HepG2 (cell line): Measurements from ENCODE around the gene NOS1AP. TPM values are rescaled to one million over a fixed set of nuclear protein-coding genes. Genes with fewer than 3 reads are reported as not detected.

Source experiments
- ATAC-seq: fragments of 200-7000 bp; cut with Tn5 transposase; 3 replicates; pipeline ENCODE4 v1.9.1; 2020; ENCODE audit warnings: mild to moderate bottlenecking, moderate library complexity
- BruUV-seq: library from RNA; stranded (reverse); fragments of 400-500 nt; replicated peaks from 2 replicates; lab custom pipeline; 2021; lab: Mats Ljungman, UMichigan
- CTCF ChIA-PET: fragments of 300-600 bp; formaldehyde crosslinking; extraction: SDS; loops from one replicate; lab custom pipeline; 2021; ENCODE audit warnings: low total read pairs, inconsistent platforms, low intra/inter-chr PET ratio; lab: Yijun Ruan, JAX
- POLR2A ChIA-PET: fragments of 350-600 bp; sonication (Branson Sonifier 250); formaldehyde crosslinking; loops from one replicate; lab custom pipeline; 2020; ENCODE audit warnings: antibody characterized with exemption, inconsistent platforms; lab: Yijun Ruan, JAX
- DNase-seq: peaks from one replicate; pipeline ENCODE4 v3.0.0-alpha.2; 2015; ENCODE audit warnings: low spot score
- FAIRE-seq: peaks from 3 replicates; lab custom pipeline; 2011; peaks lifted over from hg19 to GRCh38; lab: Jason Lieb, UNC
- H2AFZ ChIP-seq: one replicate; pipeline ENCODE4 v1.6.1; 2011; ENCODE audit warnings: low read length, inconsistent platforms
- H3K27ac ChIP-seq: fragments of 300-600 bp; 3 replicates; pipeline ENCODE4 v1.8.0; 2011; ENCODE audit warnings: mixed run types, mild to moderate bottlenecking, mixed read lengths, low read length, inconsistent platforms; ENCODE audit not compliant: insufficient read depth; ENCODE audit errors: extremely low read length
- H3K27me3 ChIP-seq, 2 experiments: fragments of 200-600 bp in 1 of 2; 2 replicates in 1 of 2; 3 replicates in 1 of 2; pipeline versions ENCODE4 v1.6.0 to v1.8.0; 2011; ENCODE audit warnings: low read length in 2 of 2, mild to moderate bottlenecking in 2 of 2, moderate library complexity in 2 of 2, inconsistent platforms in 1 of 2; ENCODE audit not compliant: insufficient read depth in 2 of 2, control insufficient read depth in 1 of 2
- H3K36me3 ChIP-seq, 2 experiments: fragments of 200-600 bp in 1 of 2; replicated peaks in 1 of 2; 2 replicates in 1 of 2; 3 replicates in 1 of 2; pipeline versions ENCODE4 v1.5.1 to v1.8.0; 2011; ENCODE audit warnings: low read length in 2 of 2, inconsistent platforms in 1 of 2; ENCODE audit not compliant: insufficient read depth in 2 of 2, control insufficient read depth in 1 of 2
- H3K4me1 ChIP-seq: 2 replicates; pipeline ENCODE4 v1.5.1; 2012; ENCODE audit warnings: low read length, inconsistent platforms; ENCODE audit not compliant: insufficient read depth
- H3K4me2 ChIP-seq: 2 replicates; pipeline ENCODE4 v1.6.0; 2011; ENCODE audit warnings: low read depth, low read length, inconsistent platforms
- H3K4me3 ChIP-seq, 3 experiments: fragments of 200-600 bp in 1 of 3; sonication (generic), shearing (Covaris generic) in 1 of 3; replicated peaks in 1 of 3; 2 replicates each; pipeline ENCODE4 v1.5.1; 2011 to 2016; ENCODE audit warnings: low read length in 3 of 3, inconsistent platforms in 2 of 3, low read depth in 2 of 3, mild to moderate bottlenecking in 2 of 3, control low read depth in 1 of 3, mixed read lengths in 1 of 3; ENCODE audit not compliant: insufficient read depth in 1 of 3
- H3K79me2 ChIP-seq: one replicate; pipeline ENCODE4 v1.6.1; 2011; ENCODE audit warnings: low read length, inconsistent platforms; ENCODE audit not compliant: insufficient read depth
- H3K9ac ChIP-seq: 2 replicates; pipeline ENCODE4 v1.6.0; 2011; ENCODE audit warnings: mild to moderate bottlenecking, low read depth, low read length, inconsistent platforms; ENCODE audit not compliant: insufficient read depth
- H3K9me3 ChIP-seq: 2 replicates; pipeline ENCODE4 v1.5.1; 2012; ENCODE audit warnings: mild to moderate bottlenecking, low read length
- H4K20me1 ChIP-seq: 2 replicates; pipeline ENCODE4 v1.6.0; 2011; ENCODE audit warnings: inconsistent platforms, mild to moderate bottlenecking, low read length, moderate library complexity; ENCODE audit not compliant: insufficient read depth
- ATRX ChIP-seq: sonication (generic); formaldehyde crosslinking; IDR thresholded peaks from 2 replicates; pipeline ENCODE4 v1.4.0; 2020; ENCODE audit warnings: missing genetic modification reagents, borderline replicate concordance
- DPF2 ChIP-seq: sonication (generic); formaldehyde crosslinking; IDR thresholded peaks from 2 replicates; pipeline ENCODE4 v1.4.0; 2020; ENCODE audit warnings: mild to moderate bottlenecking, low read depth, missing genetic modification reagents, borderline replicate concordance
- GFI1 ChIP-seq: sonication (generic); formaldehyde crosslinking; IDR thresholded peaks from 2 replicates; pipeline ENCODE4 v1.5.0; 2020; ENCODE audit warnings: missing genetic modification reagents, mild to moderate bottlenecking, borderline replicate concordance
- HNF4G ChIP-seq, 2 experiments: sonication (generic) in 1 of 2; formaldehyde crosslinking in 1 of 2; IDR thresholded peaks; 2 replicates each; pipeline versions ENCODE4 v1.4.0 to v1.6.1; 2011 to 2020; ENCODE audit warnings: borderline replicate concordance in 2 of 2, low read depth in 2 of 2, mild to moderate bottlenecking in 2 of 2, low read length in 1 of 2, missing genetic modification reagents in 1 of 2, moderate library complexity in 1 of 2
- JARID2 ChIP-seq: sonication (generic); formaldehyde crosslinking; IDR thresholded peaks from 2 replicates; pipeline ENCODE4 v1.8.1; 2023; ENCODE audit warnings: missing genetic modification reagents, inconsistent platforms; ENCODE audit not compliant: insufficient replicate concordance
- KLF6 ChIP-seq: IDR thresholded peaks from 2 replicates; pipeline ENCODE4 v1.8.0; 2016; ENCODE audit warnings: missing biosample characterization, missing genetic modification reagents
- MAZ ChIP-seq, 2 experiments: sonication (generic) in 1 of 2; formaldehyde crosslinking in 1 of 2; IDR thresholded peaks; 2 replicates each; pipeline versions ENCODE4 v1.5.0 to v1.6.1; 2012 to 2020; ENCODE audit warnings: low read depth in 2 of 2, mild to moderate bottlenecking in 2 of 2, borderline replicate concordance in 1 of 2, improper control_type of control experiment in 1 of 2, low read length in 1 of 2, missing genetic modification reagents in 1 of 2, moderate library complexity in 1 of 2
- MIER2 ChIP-seq: IDR thresholded peaks from 2 replicates; pipeline ENCODE4 v1.6.1; 2016; ENCODE audit warnings: missing biosample characterization, missing genetic modification reagents
- NFATC3 ChIP-seq: sonication (generic); formaldehyde crosslinking; IDR thresholded peaks from 2 replicates; pipeline ENCODE4 v1.5.1; 2020; ENCODE audit warnings: mild to moderate bottlenecking, missing genetic modification reagents
- RAD51 ChIP-seq: fragments of 450-650 bp; IDR thresholded peaks from 2 replicates; pipeline ENCODE4 v1.6.1; 2016; ENCODE audit warnings: borderline replicate concordance
- SYNCRIP ChIP-seq: fragments of 200-400 bp; formaldehyde crosslinking; IDR thresholded peaks from 2 replicates; pipeline ENCODE4 v1.6.1; 2018; ENCODE audit warnings: mild to moderate bottlenecking, low read depth, low read length; ENCODE audit not compliant: insufficient read depth
- ZBTB1 ChIP-seq: sonication (generic); formaldehyde crosslinking; IDR thresholded peaks from 2 replicates; pipeline ENCODE4 v1.4.0; 2020; ENCODE audit warnings: missing genetic modification reagents, borderline replicate concordance
- ZBTB38 ChIP-seq: sonication (generic); formaldehyde crosslinking; IDR thresholded peaks from 2 replicates; pipeline ENCODE4 v1.5.1; 2020; ENCODE audit warnings: mild to moderate bottlenecking, missing genetic modification reagents
- ZNF160 ChIP-seq: sonication (generic); formaldehyde crosslinking; IDR thresholded peaks from 2 replicates; pipeline ENCODE4 v1.8.0; 2022; ENCODE audit warnings: mild to moderate bottlenecking, inconsistent platforms, missing genetic modification reagents
- ZNF17 ChIP-seq: sonication (generic); formaldehyde crosslinking; IDR thresholded peaks from 2 replicates; pipeline ENCODE4 v1.5.0; 2020; ENCODE audit warnings: mild to moderate bottlenecking, missing genetic modification reagents
- ZNF274 ChIP-seq: sonication (generic); formaldehyde crosslinking; IDR thresholded peaks from 2 replicates; pipeline ENCODE4 v1.5.1; 2020; ENCODE audit warnings: mild to moderate bottlenecking, missing genetic modification reagents
- WGBS: methylation state at CpG from one replicate; pipeline ENCODE4 v1.1.6; 2017; ENCODE audit warnings: low lambda C conversion rate; 5-methylcytosine and 5-hydroxymethylcytosine counted together
- in situ Hi-C: cut with HindIII; loops from 2 replicates; pipeline ENCODE4 v1.10.0; 2017; ENCODE audit warnings: low pct_unique_long_range_greater_than_20kb; ENCODE audit not compliant: extremely low pct_ligation_motif_present
- intact Hi-C: fragments of 100-400 bp; cut with micrococcal nuclease; formaldehyde crosslinking; loops from one replicate; pipeline ENCODE4 v1.10.0; 2022; ENCODE audit not compliant: unreplicated experiment
- polyA plus RNA-seq, 8 experiments: library from polyadenylated mRNA; depleted of rRNA in 3 of 8; stranded (reverse) in 7 of 8; unstranded in 1 of 8; fragments of >200 nt; fragmentation: Illumina TruSeq in 4 of 8; extraction: Trizol in 4 of 8; gene quantifications; 2 replicates each; pipeline versions ENCODE4 v1.2.1 to v1.2.3, GENCODE V29; 2011 to 2016; ENCODE audit warnings: low read depth in 4 of 8, missing spikeins in 1 of 8, mixed read lengths in 1 of 8; ENCODE audit not compliant: insufficient read depth in 1 of 8
- total RNA-seq, 5 experiments: library from RNA; depleted of rRNA; stranded (reverse); fragments of >200 nt; fragmentation: Illumina TruSeq; extraction: Trizol; gene quantifications; 2 replicates each; pipeline ENCODE4 v1.2.3, GENCODE V29; 2016; ENCODE audit warnings: low read depth in 1 of 5
- TF ChIP-seq, protein P1 (sequence below): IDR thresholded peaks from 2 replicates; pipeline ENCODE4 v1.6.1; 2016; ENCODE audit warnings: mild to moderate bottlenecking, missing biosample characterization, missing genetic modification reagents
- TF ChIP-seq, protein P2 (sequence below): sonication (generic); formaldehyde crosslinking; IDR thresholded peaks from 2 replicates; pipeline ENCODE4 v1.4.0; 2020; ENCODE audit warnings: low read depth, mild to moderate bottlenecking, missing genetic modification reagents
- TF ChIP-seq, protein P3 (sequence below): sonication (generic); formaldehyde crosslinking; IDR thresholded peaks from 2 replicates; pipeline ENCODE4 v1.5.0; 2020; ENCODE audit warnings: missing genetic modification reagents, mild to moderate bottlenecking, borderline replicate concordance
- TF ChIP-seq, protein P4 (sequence below): sonication (generic); formaldehyde crosslinking; IDR thresholded peaks from 2 replicates; pipeline ENCODE4 v1.4.0; 2020; ENCODE audit warnings: missing genetic modification reagents

The NOS1AP gene
- total and polyA plus RNA-seq, 2 of the 13 experiments (the other 11 are each of a cell fraction or from before 2014, with no cell fraction given), result 2.0 to 3.3 TPM

DNA sequence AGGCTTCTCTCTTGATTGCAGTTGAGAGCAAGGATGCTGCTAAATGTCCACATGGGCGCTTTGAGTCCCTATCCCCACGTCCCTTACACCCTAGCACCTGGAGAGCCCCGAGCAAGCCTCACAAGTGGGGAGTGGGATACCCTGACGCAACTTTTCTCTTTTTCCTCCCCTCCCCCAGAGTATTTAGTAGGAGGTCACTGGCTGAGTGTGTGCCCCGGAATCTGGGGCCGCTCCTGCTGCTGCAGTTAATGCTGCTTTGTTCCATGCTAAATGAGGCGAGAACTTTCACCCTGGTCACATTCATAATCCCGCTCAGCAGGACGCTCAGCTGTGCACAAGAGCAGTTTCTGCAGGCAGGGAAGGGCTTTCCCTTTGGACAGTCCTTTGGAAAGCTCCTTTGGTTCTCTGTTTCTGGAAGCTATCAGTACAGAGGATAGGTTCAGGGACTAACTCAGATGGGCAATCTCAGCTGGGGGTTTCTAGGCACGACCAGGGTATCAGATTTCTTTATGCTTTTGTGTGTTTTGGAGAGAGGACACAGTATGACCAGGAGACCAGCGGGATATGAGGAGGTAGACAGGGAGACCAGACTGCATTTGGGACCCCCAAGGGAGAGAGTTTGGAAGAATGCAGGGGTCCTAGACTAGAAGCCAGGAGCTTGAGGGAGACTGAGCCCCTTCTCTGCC lies 75.9 kb downstream of the NOS1AP start:
- POLR2A ChIA-PET, result interaction anchor here (0.8 to 4.0 kb wide), 16 partner anchors 9 to 105 kb away, joined by 3 to 41 read pairs (median 4); partner anchors contain the start of gene NOS1AP
- H2AFZ ChIP-seq, result no peak overlapping the region
- FAIRE-seq, result peak; percentile 12
- CTCF ChIA-PET, result no interaction called here
- peaks cover 70% of the 10 kb centered on the region for H3K79me2 ChIP-seq
- peak; percentile 56 for DNase-seq
- H3K4me3 ChIP-seq, result peak overlapping the region; percentile 27 to 63 (median 43)
- BruUV-seq, result no TSS peak
- in situ Hi-C loops, result loop anchor here (5.0 kb wide), 1 partner anchor 88 kb away; no protein-coding TSS in a partner anchor
- peak overlapping the region; percentile 66 for H3K9ac ChIP-seq
- H3K36me3 ChIP-seq, result no peaks in the 10 kb centered on the region
- intact Hi-C loops, result loop anchor here (1.0 kb wide), 2 partner anchors 13 to 102 kb away; no protein-coding TSS in a partner anchor
- WGBS, result 8% methylated on average over 8 of the region's 11 CpGs
- H3K4me2 ChIP-seq, result peak overlapping the region; percentile 93
- no peaks in the 10 kb centered on the region for H3K9me3 ChIP-seq
- H4K20me1 ChIP-seq, result no peaks in the 10 kb centered on the region
- H3K27me3 ChIP-seq, result no peaks in the 10 kb centered on the region
- ATAC-seq, result peak; percentile 87
- peaks cover 85% of the 10 kb centered on the region for H3K4me1 ChIP-seq
- H3K27ac ChIP-seq, result peak overlapping the region; percentile 85
- 0 out of 2 replicates have a peak, but pooled peaks have one; percentile 11 for TF ChIP-seq KLF6 (CRISPR knock-in tag)
- 0 out of 2 replicates have a peak, but pooled peaks have one; percentile 26 for TF ChIP-seq HNF4G (IDR thresholded peaks at IDR 0.05; ENCODE audit: borderline replicate concordance, low read depth, low read length)
- no peak for TF ChIP-seq HNF4G (CRISPR knock-in tag; IDR thresholded peaks at IDR 0.05; ENCODE audit: borderline replicate concordance, low read depth)
- TF ChIP-seq, protein P1, sequence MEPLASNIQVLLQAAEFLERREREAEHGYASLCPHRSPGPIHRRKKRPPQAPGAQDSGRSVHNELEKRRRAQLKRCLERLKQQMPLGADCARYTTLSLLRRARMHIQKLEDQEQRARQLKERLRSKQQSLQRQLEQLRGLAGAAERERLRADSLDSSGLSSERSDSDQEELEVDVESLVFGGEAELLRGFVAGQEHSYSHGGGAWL (CRISPR knock-in tag), result no peak
- no peak for TF ChIP-seq SYNCRIP
- no peak for TF ChIP-seq NFATC3 (CRISPR knock-in tag)
- no peak for TF ChIP-seq MAZ (IDR thresholded peaks at IDR 0.05; ENCODE audit: borderline replicate concordance, low read depth, low read length)
- no peak for TF ChIP-seq MAZ (CRISPR knock-in tag; IDR thresholded peaks at IDR 0.05; ENCODE audit: low read depth)
- TF ChIP-seq, protein P2, sequence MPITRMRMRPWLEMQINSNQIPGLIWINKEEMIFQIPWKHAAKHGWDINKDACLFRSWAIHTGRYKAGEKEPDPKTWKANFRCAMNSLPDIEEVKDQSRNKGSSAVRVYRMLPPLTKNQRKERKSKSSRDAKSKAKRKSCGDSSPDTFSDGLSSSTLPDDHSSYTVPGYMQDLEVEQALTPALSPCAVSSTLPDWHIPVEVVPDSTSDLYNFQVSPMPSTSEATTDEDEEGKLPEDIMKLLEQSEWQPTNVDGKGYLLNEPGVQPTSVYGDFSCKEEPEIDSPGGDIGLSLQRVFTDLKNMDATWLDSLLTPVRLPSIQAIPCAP, result no peak
- no peak for TF ChIP-seq ZNF17 (CRISPR knock-in tag)
- TF ChIP-seq GFI1 (CRISPR knock-in tag), result 0 out of 2 replicates have a peak, but pooled peaks have one; percentile 43
- no peak for TF ChIP-seq ZNF274 (CRISPR knock-in tag)
- TF ChIP-seq MIER2 (CRISPR knock-in tag), result no peak
- no peak for TF ChIP-seq RAD51
- TF ChIP-seq, protein P3, sequence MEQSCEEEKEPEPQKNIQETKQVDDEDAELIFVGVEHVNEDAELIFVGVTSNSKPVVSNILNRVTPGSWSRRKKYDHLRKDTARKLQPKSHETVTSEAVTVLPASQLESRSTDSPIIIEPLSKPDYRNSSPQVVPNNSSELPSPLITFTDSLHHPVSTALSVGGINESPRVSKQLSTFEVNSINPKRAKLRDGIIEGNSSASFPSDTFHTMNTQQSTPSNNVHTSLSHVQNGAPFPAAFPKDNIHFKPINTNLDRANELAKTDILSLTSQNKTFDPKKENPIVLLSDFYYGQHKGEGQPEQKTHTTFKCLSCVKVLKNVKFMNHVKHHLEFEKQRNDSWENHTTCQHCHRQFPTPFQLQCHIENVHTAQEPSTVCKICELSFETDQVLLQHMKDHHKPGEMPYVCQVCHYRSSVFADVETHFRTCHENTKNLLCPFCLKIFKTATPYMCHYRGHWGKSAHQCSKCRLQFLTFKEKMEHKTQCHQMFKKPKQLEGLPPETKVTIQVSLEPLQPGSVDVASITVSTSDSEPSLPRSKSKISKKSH (CRISPR knock-in tag), result no peak
- no peak for TF ChIP-seq ZNF160 (CRISPR knock-in tag)
- TF ChIP-seq, protein P4, sequence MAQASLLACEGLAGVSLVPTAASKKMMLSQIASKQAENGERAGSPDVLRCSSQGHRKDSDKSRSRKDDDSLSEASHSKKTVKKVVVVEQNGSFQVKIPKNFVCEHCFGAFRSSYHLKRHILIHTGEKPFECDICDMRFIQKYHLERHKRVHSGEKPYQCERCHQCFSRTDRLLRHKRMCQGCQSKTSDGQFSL (CRISPR knock-in tag), result peak; percentile 63; the same call in 1 of the 2 replicates
- TF ChIP-seq JARID2 (CRISPR knock-in tag), result no peak
- TF ChIP-seq ZBTB1 (CRISPR knock-in tag), result no peak
- no peak for TF ChIP-seq ZBTB38 (CRISPR knock-in tag)
- no peak for TF ChIP-seq ATRX (CRISPR knock-in tag)
- TF ChIP-seq DPF2 (CRISPR knock-in tag), result no peak
